A172 (cell line): Measurements from ENCODE around the gene ATP2B2. TPM values are rescaled to one million over a fixed set of nuclear protein-coding genes. Genes with fewer than 3 reads are reported as not detected.

Experiments used
- DNase-seq: peaks from one replicate; pipeline ENCODE4 v3.0.0-alpha.2; 2015; ENCODE audit warnings: low spot score
- total RNA-seq: library from RNA; depleted of rRNA; stranded (reverse); fragments of >200 nt; shearing (Covaris generic); gene quantifications from 2 replicates; pipeline ENCODE4 v1.2.3, GENCODE V29; 2014

The ATP2B2 gene
- total RNA-seq, 1 experiment from 2014 or later, result 0.50 TPM

GRCh38 chr3:10450494-10451440 is 54.6 kb downstream of the ATP2B2 start:
- DNase-seq, result no peak

DNA sequence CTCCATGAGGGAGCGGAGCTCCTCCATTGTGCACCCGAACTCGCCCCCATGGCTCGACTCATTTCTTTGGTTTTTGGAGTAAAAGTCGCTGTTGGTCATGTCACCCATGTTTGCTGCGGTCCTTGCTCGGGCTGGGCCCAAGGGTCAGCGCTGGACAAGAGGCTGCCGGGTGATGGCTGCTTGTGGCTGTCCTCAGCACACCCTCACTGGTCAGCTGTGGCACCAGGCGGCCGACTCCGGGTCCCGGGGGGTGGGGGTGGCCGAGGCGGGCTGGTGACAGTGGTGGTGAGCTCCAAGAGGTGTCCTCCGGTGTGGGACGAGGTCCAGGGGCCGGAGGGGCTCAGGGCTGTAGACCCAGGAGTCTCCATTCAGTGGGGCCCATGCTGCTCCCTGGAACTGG is 56.0 kb downstream of the ATP2B2 start:
- no peak for DNase-seq

DNA sequence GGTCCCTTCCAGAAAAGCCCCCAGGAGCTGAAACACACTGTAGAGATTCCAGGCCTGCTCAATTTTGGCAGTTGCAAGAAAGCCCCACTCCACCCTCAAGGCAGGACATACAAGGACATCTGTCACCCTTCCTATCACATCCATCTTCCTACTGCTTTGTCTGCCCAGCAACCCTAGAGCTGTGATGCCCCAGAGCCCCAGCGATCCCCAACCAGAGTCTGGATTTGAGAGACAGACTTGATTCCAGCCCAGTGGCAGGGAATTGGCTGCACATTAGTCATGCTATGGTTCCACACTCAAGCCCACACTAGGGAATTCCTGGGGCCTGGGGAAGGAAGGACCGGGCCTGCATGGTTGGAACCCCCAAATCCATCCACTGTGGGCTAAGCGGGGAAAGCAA is 56.8 kb downstream of the ATP2B2 start:
- no peak for DNase-seq

GRCh38 chr3:10447527-10448260 is 57.7 kb downstream of the ATP2B2 start:
- no peak for DNase-seq

- no peak for DNase-seq
Measured at GRCh38 chr3:10447110-10447509, 58.3 kb downstream of the ATP2B2 start.

DNA sequence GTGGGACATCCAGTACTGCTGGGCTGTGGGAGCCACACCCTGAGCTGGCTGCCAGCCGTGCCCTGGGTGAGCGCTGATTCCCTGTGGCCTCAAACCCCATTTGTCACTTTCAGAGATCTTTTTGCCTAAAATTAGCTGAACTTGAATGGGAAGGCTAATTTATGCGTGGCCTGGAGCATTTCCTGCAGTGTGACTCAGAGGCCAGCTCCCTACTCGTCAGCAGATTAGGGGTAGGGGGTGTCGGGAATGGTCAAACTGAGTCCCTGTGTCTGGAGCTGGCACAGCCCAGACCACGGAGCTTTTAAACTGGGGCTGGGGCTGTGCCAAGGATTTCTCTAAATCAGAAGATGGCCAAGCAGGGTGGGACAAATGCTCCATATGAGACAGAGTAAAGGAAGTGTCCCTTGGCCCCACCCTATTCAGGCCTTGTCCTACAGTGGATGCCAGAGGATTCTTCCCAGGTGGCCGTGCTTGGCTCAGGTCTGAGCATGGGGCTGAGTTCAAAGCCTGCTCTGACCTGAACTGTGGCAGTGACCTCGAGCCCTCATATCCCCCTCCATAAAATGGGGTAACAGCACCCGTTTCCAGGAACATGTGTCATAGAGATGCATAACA is 59.7 kb downstream of the ATP2B2 start:
- peak; percentile 82 for DNase-seq

DNA sequence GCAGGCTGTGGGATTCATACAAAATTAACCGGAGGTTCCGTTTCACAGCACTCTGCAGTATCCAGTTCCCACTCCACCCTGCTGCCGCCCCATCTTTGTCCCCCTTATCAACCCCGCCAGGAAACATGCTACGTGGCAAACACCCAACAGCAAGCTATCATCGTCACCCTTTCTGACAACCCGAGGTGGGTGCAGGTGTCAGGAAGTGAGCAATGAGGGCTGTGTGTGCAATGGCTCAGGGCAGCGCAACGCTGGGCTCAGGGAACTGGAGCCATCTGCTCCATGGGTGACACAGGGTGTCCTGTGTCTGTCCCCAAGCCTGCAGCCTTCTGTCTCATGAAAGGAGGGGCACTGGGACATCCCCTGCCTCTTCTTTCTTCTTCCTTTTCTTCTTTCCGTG is 60.9 kb downstream of the ATP2B2 start:
- DNase-seq, result no peak

GRCh38 chr3:10444110-10444429 is 61.3 kb downstream of the ATP2B2 start:
- DNase-seq, result no peak

- DNase-seq, result no peak
Measured at GRCh38 chr3:10443272-10444109, 61.9 kb downstream of the ATP2B2 start.

GRCh38 chr3:10442151-10442795 is 63.1 kb downstream of the ATP2B2 start:
- no peak for DNase-seq

DNA sequence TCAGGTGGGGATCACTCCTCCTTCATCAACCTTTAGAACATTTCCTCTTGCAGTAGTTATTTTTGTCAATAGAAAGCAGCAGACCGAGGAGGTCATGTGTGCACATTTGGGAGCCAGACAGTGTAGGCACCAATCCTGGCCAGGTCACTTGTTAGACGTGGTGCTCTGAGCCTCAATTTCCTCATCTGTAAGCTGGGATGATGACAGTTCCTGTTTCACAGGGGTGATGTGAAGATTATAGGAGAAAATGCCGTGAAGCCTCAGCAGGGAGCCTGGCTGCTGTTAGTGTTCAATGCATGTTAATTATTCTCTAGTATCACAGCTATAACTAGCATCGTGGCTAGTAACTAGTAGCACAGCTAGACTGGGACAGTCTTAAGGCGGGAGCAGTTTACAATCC is 64.7 kb downstream of the ATP2B2 start:
- DNase-seq, result no peak

DNA sequence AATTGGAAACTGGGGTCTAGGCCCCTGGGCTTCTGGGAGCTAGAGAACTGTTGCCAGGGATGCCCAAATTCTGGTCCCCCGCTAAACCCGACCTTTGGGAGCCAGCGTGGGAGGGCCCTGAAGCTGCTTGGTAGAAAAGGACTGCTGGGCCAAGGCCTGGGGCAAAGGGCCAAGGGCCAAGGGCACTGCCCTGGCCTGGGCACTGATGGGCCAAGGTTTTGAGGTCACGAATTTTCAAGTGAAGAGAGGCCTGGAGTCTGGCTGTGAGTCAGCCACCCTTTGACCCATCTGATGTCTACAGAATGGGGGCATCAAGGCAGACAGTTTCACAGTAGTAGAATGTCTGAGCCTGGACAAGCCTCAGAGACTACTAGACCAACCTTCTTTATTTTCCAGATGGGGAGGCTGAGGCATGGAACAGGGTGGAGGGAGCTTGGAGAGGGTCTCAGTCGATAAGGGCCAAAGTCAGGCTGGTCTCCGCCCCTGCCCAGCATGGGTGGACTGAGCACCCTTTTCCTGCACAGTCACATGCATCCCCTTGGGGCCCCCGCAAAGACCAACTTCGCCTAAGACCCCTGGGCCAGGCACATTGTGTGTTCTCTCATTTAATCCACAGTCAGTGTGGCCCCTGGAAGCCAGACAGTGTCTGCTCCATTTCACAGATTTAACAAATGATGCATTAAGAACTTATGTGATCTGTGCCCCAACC is 66.3 kb downstream of the ATP2B2 start:
- DNase-seq, result no peak

GRCh38 chr3:10437995-10438901 is 67.1 kb downstream of the ATP2B2 start:
- DNase-seq, result peak; percentile 93

- DNase-seq, result peak; percentile 92
Measured at GRCh38 chr3:10437272-10437994, 68.0 kb downstream of the ATP2B2 start.

GRCh38 chr3:10435850-10436249 is 69.5 kb downstream of the ATP2B2 start:
- no peak for DNase-seq

- DNase-seq, result no peak
Measured at GRCh38 chr3:10434938-10435336, 70.4 kb downstream of the ATP2B2 start.

DNA sequence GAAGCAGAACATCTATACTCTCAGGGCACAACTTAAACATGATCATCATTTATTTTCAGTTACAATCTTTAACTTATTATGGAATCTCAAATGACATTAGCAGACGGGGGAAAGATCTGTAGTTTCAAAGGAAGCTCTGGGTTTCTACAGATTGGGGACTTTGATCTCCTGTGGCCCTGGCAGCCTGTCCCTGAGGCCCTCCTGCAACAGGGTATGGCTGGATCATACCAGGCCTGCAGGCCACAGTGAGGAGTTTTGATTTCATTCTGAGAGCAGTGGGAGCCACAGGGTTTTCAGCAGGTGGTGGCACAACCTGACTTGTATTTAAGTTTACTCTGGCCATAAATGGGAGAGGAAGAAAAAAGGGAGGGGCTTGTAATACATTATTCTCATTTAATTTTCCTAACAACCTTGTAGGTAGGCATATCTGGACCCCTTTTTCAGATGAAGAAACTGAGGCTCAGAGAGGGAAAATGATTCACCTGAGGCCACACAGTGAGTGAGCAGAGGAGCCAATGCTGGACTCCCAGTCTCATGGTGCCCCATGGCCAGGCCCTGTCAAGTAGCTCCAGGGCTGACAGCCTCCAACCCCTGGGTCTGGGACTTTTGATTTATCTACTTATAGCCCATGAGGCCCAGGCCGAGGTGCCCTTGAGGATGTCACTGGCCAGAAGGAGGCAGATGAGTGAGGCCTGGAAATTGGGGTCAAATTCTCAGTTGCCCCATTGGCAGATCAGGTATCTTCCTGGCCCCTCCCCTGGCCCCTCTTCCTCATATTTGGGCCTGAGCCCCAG is 71.0 kb downstream of the ATP2B2 start:
- no peak for DNase-seq

- DNase-seq, result no peak
Measured at GRCh38 chr3:10432931-10433330, 72.5 kb downstream of the ATP2B2 start.
